Retina (tissue), 1 donor: Measurements from ENCODE around the gene PAK6.

Source experiments
- DNase-seq: peaks from one replicate; pipeline ENCODE4 v3.0.0-alpha.2; 2016

The PAK6 gene

DNA sequence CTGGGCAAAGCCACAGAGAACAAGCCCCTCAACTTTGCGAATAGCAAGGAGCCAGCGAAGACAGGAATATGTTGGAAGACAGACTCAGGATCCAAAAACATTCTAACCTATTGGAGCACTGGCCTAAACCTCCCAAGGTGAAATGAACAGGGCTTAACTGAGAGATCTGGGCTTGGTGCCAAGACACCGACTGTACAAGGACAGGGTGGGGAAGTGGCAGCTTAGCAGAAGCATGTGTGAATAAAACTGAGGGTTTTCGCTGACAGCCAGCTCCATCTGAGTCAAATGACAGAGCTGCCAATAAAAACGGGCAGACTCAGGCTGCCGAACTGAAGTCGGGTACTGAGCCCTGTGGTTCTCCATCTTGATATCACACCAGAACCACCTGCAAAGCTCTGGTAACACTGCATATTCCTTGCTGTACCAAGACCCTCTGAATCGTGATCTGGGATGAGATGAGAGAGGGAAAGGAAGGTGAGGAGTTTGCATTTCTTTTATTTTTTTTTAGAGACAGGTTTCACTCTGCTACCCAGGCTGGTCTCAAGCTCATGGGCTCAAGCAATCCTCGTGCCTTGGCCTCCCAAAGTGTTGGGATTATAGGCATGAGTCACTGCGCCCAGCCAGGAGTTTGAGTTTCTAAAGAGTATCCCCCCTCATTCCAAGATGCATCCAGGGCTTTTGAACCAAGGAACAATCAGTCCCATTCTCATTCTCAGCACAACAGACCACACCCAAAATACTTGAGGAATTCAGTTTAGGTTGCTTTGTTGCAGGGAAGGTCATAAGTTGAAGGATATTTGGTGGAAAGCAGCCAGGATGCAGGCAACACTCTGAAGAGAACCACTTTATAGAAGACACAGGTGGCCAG lies 74.9 kb downstream of the PAK6 start:
- DNase-seq, result no peak

DNA sequence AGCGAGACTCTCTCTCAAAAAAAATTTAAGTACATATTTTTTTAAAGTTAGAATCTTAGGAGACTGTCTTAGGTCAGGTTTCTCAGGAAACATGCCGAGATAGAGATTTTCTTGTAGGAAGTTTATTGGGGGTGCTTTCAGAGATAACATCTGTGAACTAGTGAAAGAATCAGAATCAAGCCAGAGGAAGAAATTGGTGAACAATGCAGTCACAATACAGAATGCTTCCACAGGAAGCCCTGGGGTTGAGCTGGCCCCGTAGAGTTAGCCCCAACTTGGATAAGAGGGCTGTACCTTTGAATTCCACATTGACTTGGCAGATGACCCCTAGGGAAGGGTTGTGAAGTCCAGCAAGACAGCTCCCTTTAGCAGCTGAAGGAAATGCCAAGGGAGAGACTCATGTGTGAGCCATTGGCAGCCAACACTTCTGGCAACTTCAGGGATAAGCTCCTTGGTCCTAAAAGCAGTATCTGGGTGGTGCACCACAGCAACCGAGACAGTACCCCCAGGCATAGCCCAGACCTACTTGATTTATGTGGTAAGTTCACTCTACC lies 75.9 kb downstream of the PAK6 start:
- no peak for DNase-seq

DNA sequence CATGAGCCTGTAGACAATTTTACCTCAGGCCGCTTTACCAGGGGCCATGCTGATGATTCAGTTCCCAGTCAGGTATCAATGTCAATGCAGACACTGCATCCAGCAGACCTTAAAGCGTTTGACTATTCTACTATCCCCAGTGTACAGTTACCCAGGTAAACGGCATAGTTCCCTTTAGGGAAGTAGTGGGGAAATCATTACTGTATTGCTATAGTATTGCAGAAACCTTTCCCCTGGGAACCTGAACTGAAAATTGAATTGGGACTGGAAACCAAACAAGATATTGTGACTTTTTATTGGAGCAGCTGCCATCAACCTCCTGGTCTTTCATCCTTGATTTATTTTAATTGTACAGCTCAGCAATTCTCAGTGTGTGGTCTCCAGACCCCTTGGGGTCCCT lies 78.1 kb downstream of the PAK6 start:
- DNase-seq, result no peak

DNA sequence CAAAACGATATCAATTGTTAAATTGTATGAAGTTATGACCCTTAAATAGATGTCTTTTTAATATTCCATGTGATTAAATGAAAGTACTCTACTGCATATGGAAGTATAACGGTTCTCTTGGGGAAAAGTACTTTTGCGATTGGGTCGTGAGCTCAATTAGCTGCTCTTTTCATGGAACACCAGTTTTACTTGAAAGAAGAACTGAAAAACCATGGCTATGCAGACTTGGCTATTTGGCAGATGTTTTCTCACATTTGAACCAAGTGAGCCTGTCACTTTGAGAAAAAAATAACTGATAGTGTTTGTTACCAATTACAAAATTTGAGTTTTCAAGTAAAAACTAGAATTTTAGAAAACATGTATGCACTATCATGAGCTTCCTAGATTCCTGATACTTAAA lies 78.7 kb downstream of the PAK6 start:
- DNase-seq, result no peak

DNA sequence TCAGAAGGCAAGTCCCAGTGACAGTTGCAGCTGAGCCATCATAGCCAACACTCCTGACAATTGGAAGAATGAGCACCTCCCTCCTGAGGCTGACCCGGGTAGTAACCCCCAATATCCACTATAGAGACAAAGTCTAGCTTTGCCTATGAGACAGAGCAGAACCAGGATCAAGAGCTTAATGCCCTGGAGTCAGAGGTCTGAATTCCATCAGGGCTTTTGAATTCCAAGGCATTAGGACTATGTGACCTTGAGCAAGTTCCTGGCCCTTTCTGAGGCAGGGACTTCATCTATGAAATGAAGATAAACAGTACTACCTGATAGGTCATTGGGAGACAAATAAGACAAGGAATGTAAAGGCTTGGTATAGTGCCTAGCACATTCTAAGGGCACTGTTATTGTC lies 81.5 kb downstream of the PAK6 start:
- DNase-seq, result no peak

DNA sequence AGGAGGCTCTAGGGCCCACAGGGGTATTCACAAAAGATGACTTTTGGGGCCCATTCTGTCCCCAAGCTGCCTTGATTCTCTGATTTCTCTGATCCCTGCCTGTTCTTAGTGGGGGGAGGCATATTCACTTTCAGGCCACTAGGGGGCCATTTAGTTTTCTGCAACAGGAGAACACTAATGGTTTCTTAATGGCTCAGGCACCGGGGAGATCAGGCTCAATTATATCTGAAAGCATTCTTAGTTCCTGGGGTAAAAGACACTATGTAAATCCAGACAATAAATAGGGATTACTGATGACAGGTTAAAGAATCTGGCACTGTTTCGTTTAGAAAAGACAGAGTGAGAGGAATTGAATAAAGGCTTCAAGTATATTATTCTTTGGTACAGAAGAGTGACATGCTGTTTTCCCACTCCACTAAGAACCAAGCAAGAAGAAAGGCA lies 82.1 kb downstream of the PAK6 start:
- DNase-seq, result peak; percentile 68

DNA sequence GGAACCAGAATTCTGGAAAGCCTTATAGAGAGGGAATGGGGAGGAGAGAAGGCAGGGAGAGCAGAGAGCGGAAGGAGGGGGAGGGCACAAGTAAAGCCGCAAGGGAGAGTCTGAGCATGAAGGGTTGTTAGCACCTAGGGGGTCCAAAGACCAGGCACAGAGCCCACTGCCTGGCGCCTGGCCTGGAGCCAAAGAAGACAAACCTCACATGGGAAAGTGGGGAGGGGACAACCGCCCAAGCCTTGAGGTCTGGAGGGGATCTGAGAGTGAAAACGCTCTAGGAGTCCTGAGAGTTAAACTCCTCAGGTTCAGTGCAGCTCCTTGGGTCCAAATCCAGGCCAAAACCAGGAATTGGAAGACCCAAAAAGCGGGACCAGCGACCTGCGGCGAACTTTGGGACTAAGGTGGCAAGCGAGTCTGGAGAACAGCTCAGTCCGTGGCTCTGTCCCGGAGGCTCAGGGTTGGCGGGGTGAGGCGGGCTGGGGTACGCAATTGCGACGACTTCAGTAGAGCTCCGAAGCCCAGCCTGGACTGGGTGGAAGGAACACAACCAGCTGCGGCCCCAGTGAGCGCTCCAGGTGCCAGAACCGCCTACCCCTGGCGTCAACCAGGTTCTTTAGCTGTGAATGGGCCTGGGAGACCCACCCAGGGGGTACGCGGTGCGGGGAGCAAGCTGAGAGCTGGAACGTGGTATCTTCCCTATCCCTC lies 83.8 kb downstream of the PAK6 start:
- DNase-seq, result no peak

DNA sequence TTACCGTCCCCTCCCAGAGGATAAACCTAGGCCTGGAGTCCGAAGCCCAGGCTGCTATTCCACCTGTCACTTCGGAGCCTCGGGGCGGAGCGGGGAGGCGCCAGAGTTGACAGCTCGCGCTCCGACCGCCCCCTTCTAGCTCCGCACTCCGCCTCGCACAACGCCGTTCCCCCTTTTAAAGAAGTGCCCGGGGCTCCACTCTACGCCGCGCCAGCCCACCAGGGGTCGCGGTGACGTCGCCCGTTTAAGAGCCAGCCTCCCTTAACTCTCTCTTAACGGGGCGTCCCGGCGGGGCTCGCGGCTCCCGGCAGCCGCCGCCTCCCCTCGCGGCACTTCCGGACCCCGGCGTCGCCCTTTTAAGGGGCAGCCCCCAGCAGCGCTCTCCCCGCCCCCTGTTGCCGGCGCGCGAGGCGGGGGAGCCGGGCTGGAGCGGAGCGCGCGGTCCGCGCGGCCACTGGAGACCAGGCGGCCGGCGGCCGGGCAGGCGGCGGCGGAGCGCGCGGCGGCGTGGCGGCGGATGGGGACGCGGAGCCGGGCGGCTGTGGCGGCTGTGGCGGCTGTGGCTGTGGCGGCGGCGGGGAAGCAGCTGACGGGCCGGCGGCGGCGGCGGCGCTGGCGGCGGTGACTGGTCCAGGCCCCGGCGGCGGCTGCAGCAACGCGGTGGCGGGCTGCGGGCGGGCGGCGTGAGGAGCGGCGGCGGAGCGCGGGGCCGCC lies 84.5 kb downstream of the PAK6 start, which contains the start of gene INAFM2:
Gene INAFM2, plus strand, starts transcription at position 454 of the 714 bp plus-strand sequence. CDS start 364 bp downstream, outside the sequence.
- DNase-seq, result peak; percentile 97

DNA sequence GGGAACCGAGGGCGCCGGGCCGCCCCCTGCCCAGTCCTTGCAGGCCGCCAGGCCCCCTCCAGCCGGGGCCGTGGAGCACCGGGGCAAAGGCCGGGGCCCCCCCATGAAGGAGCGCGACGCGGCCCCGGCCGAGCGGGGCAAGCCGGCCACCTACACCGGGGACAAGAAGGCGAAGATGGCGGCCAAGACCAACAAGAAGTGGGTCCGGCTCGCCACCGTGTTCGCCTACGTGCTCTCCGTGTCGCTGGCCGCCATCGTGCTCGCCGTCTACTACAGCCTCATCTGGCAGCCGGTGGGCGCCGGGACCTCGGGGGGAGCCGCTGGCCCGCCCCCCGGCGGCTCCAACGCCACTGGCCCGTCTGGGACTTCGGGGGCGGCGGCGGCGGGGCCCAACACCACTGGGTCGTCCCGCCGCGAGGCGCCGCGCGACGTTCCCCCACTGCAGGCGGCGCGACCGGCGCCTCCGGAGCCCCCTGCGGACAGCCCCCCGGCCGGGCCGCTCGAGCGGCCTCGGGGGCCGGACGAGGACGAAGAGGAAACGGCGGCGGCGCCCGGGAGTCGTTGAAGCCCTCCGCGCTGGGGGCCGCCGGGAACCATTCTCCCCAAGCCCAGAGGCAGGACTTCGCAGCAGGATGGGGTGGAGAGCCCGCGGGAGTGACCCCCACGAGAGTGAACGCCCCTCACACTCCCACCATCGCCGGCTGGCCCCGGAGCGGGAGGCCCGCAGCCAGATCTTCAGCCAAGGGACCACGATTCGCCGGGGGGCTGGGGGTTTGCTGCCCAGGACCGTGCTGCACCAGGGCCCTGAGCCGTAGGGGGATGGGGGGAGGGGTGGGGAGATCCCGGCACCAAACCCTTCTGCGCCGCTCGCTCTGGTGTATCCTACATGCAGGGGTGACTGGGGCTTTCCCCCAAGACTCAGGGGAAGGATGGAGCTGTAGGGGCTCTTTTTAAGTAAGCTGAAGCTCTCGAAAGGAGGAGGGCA lies 85.4 kb downstream of the PAK6 start:
- peak; percentile 65 for DNase-seq

DNA sequence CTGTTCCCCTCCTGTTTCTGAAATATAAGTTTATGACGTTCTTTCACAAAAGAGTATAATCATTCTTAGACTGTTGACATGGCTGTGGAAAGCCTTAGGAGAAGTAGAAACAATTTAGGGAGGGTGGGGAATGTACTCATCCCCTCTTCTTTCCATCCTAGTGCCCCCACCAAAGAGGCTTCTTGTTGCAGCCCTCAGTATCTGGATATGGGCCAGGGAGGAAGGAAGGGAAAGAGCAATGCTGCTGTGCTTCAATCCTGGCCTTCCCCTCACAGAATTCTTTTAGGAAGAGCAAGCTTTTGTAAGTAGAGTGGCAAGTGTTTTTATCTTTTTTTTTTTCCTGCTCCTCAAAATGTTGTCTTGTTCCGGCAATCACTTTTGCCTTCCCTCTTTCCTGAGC lies 86.3 kb downstream of the PAK6 start:
- no peak for DNase-seq

DNA sequence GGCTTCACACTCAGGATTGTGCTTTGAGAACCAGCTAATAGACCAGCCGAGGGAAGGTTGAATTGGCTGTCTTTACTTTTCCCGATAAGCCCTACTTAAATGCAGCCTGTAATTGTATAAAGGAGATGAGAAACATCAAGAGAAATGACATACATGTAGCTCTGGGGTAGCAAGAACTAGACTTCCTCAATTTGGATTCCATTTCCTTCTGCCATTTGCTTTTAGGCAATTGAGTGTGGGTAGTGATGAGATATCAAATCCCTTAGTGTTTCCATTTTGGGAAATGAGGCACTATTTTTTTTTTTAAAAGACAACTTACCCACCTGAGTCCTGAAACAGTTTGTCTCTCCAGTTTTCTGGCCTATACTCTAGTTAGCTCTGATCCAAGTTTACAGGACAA lies 86.8 kb downstream of the PAK6 start:
- no peak for DNase-seq
